ENCODE data around the gene SLC9C2. TPM values are rescaled to one million over a fixed set of nuclear protein-coding genes. Genes with fewer than 3 reads are reported as not detected.

Gene SLC9C2, protein sequence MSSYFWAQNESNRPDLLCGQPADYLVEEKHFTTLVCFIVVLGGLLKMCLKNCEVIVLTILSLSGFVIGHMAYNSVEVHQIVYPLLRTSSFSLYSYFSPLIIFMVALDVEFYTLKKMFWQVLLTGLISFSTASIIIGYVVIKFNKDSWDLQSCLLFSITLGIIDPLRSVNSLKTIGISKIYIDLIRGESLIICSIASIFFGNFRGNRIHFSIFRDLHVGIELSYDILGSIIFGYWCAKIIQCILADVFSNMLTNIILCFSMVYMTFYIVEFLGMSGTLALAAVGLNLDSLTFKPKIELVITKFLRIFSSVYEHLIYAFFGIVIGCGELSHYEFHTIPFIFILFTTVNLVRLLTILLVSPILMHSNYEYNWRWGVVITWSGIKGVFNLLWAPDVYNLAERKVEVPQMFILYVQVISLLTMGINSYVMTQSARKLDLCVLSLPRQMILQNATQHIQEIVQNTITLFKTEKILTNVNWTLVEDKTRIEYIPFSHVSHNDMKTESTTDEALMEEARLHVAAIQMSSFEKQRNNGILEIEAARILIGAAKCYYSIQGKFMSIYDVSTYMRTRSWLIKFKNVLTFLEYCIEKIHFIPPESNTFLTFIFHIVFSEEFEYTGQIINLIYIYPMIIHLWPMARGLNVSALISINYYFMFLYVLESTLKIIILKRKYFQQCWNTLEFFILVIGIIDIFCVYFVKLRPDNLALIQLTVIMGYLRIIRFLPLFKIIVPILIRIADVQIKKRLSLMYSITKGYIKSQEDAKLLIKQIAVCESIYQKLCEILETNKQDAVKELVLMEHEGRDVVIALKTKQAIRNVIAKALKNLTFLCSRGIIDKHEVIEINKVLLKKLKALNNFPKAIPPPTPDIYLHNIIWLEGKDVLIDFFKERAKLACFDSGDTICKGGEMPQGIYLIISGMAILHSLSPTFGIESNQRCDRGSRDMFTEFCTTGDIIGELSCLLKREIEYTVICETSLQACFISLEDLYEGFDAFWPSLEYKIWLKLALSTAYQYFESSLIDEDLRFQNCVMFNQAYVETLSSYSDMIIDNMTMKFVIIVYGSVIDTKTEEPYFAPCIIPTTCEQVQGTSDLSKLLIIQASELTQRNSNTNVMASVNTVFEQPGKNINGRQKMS
- total RNA-seq (2021) (not detected in 2 replicates), Bru-seq, nascent RNA (percentile 2 among the genes with signal in this experiment), BruChase-seq, experiment 1, labeled RNA remaining after a 2-hour chase (percentile 9 among the genes with signal in this experiment), BruChase-seq, experiment 2, labeled RNA remaining after a 6-hour chase (percentile 1 among the genes with signal in this experiment)
- long read RNA-seq, result 0 reads

DNA sequence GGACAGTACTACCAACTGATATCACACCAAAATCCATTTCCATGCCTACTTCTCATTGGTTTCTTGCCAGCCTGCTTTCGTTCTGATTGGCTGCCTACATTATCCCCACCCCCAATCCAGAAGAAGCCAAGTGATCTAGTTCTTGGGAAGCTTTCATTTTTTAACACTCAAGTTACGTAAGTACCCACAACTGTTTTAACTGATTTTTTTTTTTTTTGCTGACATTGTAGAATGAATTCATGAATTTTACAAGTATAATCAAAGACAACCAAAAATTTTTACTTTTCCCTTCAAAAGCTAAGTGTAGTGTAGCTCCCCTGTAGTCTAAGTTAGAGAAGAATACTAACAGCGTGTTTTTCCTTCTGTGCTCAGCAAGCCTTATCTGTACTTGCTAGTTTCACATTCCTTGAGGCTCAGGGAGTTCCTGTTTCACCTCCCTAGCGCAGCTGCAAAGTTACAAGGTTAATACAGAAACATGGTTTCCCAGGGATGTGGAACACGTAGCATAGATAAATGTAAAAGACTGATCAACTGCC lies at the start of gene SLC9C2:
Gene SLC9C2 (minus strand): TSS at position 17 of the 536 bp plus-strand sequence. CDS start 1,296 bp downstream, outside the sequence.
- BruUV-seq (replicated peaks), result no TSS peak
- Histone ChIP-seq H3F3A (ENCODE audit: insufficient read depth, low read depth) (no peaks in the 10 kb centered on the region), H3K4me2 (no peak within 1 kb of the TSS), H2AFZ (no peak within 1 kb of the TSS), H3K4me1 (replicated peaks; ENCODE audit: insufficient read depth) (no peaks in the 10 kb centered on the region), H3K4me3 (no peak within 1 kb of the TSS), H4K20me1 (ENCODE audit: insufficient read depth) (no peaks in the 10 kb centered on the region), H3K27me3 (ENCODE audit: insufficient read depth, low read depth) (no peaks in the 10 kb centered on the region), H3K36me3 (ENCODE audit: low read depth) (no peaks in the 10 kb centered on the region), H3K9me2 (ENCODE audit: insufficient read depth) (no peaks in the 10 kb centered on the region), H3K9me3 (ENCODE audit: insufficient read depth, low read depth) (no peaks in the 10 kb centered on the region), H3K27ac (no peak within 1 kb of the TSS), H3K79me2 (ENCODE audit: low read depth) (no peaks in the 10 kb centered on the region)
- no peak for DNase-seq
- POLR2A ChIA-PET (ENCODE audit: unreplicated experiment), result no interaction called here
- TF ChIP-seq CTCF (conservative IDR thresholded peaks at IDR 0.05), result no peak
- TF ChIP-seq EZH2 (IDR thresholded peaks at IDR 0.05; ENCODE audit: low read depth), result no peak
- CTCF ChIA-PET, result no interaction called here
- intact Hi-C loops (cut with micrococcal nuclease; ENCODE audit: unreplicated experiment), result no loop called here

- Histone ChIP-seq H3F3A (ENCODE audit: insufficient read depth, low read depth) (no peaks in the 10 kb centered on the region), H3K4me2 (no peak overlapping the region), H3K4me3 (no peak overlapping the region), H3K9me2 (ENCODE audit: insufficient read depth) (no peaks in the 10 kb centered on the region), H3K36me3 (ENCODE audit: low read depth) (no peaks in the 10 kb centered on the region), H3K27ac (no peak overlapping the region), H3K4me1 (replicated peaks; ENCODE audit: insufficient read depth) (peaks cover 5% of the 10 kb centered on the region; the same call in 1 of the 2 replicates), H4K20me1 (ENCODE audit: insufficient read depth) (no peaks in the 10 kb centered on the region), H3K27me3 (ENCODE audit: insufficient read depth, low read depth) (no peaks in the 10 kb centered on the region), H2AFZ (peak overlapping the region; percentile 12; the same call in 1 of the 2 replicates), H3K79me2 (ENCODE audit: low read depth) (no peaks in the 10 kb centered on the region), H3K9me3 (ENCODE audit: insufficient read depth, low read depth) (no peaks in the 10 kb centered on the region; the same call in 1 of the 2 replicates)
- intact Hi-C loops (cut with micrococcal nuclease; ENCODE audit: unreplicated experiment), result no loop called here
- TF ChIP-seq EZH2 (IDR thresholded peaks at IDR 0.05; ENCODE audit: low read depth) (no peak), CTCF (conservative IDR thresholded peaks at IDR 0.05) (no peak)
- BruUV-seq (replicated peaks), result no TSS peak
- POLR2A ChIA-PET (ENCODE audit: unreplicated experiment), result no interaction called here
- DNase-seq, result no peak
- CTCF ChIA-PET, result no interaction called here
Observed at GRCh38 chr1:173648880-173649605, 46.2 kb upstream of the SLC9C2 start.
